GM19328 (cell line): Measurements from ENCODE around the gene OR5B12.
"Not testable (repeated sequence)": the region's sequence is repeated elsewhere in the genome, so short reads cannot be mapped to it uniquely, and the experiment has no call there.

ENCODE experiments used
- ATAC-seq: cut with Tn5 transposase; IDR thresholded peaks from one replicate; pipeline ENCODE4 v1.9.1; 2021; ENCODE audit warnings: mild to moderate bottlenecking, moderate library complexity; ENCODE audit not compliant: unreplicated experiment

The OR5B12 gene

DNA sequence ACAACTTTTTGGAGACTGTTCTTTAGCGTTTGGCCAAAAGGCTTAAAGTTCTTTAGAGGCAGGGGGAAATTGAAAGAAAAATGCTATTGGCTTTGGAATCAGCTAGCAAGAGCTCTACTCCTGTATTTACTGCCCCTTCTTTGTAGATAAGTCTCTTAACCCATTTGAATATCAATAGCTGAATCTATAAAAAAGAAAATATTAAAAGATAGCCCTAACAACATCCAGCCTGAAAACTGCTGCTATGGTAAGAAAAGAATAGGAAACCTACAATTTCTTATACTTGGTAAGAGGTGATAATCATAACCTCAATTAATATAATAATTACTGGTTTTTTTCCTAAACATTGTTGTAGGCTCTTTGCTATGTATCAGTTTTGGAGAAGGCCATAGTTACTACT lies at the start of gene OR5B12:
Gene OR5B12, minus strand, starts transcription at position 101 of the 400 bp plus-strand sequence. CDS start 2,085 bp downstream, outside the sequence.
- ATAC-seq = no peak

- ATAC-seq = no peak
Measured at GRCh38 chr11:58490827-58491226, 48.8 kb upstream of the OR5B12 start.

DNA sequence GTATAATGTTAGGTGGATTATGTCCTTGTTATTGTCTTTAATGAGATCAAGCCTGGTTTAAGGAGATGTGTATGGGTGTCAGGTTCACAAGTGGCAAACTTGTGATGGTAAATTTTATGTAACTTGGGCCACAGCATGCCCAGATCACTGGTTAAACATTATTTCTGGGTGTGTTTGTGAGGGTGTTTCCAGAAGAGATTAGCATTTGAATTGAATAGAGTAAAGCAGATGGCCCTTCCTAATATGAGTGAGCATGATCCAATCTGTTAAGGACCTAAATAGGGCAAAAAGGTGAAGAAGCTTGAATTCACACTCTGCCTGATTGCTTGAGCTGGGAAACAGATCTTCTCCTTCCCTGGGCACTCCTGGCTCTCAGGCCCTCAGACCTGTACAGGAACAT lies 45.1 kb upstream of the OR5B12 start:
- no peak for ATAC-seq

GRCh38 chr11:58485961-58486360 lies 43.9 kb upstream of the OR5B12 start:
- no peak for ATAC-seq

DNA sequence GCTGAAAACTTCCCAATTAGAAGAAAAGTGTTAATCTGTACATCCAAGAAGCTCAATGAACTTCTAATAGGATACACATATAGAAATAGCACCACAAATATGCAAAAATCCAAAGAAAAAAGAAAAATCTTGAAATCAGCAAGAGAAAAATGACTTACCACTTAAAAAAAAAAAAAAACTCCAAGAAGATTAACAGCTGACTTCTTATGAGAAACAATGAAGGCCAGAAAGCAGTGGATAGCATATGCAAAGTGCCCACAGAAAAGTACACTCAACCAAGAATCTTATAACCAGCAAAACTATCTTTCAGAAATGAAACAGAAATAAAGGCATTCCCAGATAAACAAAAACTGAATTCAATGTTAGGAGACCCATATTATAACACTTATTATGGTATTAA lies 29.9 kb upstream of the OR5B12 start:
- ATAC-seq = no peak

- ATAC-seq = no peak
Measured at GRCh38 chr11:58466293-58466692, 24.3 kb upstream of the OR5B12 start.

DNA sequence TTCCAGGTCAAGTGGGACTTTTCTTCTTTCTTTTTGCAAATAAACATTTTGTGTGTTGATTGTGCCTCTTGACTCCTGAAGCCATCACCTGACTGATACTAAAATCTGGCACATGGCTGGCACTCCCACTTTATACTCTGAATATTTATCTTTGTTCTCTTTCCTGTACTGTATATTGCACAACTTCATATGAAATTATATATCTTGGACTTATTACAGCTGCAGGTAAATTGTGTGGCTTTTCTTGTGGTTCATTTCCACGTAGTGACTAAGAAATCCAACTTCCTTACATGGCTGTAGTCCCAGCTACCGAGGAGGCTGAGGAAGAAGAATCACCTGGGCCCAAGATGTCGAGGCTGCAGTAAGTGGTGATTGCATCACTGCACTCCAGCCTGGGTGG lies 23.7 kb upstream of the OR5B12 start:
- ATAC-seq = no peak

DNA sequence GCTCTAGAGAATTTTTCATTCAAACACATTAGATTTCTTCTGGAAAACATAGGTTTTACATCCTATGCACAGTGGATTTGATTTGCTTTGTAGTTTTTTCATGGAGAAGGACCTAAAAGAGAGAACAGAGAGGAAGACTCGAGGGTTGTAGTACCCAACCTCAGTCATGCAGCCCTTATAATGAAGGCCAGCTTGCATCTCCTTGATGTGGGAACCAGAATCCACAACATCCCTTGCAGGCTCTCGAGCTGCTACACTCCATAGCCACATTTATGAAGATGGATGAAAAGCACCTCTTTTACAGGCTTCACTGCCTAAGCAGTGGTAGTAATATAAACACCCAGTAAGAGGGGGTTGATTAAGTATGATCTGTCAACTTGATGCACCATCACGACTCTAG lies 9.5 kb upstream of the OR5B12 start:
- ATAC-seq = no peak

- no peak for ATAC-seq
Measured at GRCh38 chr11:58446294-58446693, 4.3 kb upstream of the OR5B12 start.

DNA sequence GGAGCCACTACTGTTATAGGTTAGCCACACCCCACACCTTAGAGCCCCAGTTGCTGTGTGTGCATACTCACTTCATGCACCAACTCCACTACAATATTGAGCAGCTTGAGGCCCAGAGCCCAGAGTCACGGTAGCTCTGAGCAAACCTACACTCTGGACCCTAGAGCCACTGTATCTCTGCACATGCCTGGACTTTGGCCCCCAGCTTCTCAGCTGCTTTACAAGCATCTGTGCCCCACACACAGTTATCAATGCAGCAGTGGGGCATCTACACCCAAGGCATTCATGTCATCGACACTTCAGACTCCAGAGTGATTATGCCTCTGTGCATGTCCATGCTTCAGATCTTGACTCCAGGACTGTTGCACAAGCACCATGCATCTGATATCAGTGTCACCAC lies 2.3 kb upstream of the OR5B12 start:
- no peak for ATAC-seq

DNA sequence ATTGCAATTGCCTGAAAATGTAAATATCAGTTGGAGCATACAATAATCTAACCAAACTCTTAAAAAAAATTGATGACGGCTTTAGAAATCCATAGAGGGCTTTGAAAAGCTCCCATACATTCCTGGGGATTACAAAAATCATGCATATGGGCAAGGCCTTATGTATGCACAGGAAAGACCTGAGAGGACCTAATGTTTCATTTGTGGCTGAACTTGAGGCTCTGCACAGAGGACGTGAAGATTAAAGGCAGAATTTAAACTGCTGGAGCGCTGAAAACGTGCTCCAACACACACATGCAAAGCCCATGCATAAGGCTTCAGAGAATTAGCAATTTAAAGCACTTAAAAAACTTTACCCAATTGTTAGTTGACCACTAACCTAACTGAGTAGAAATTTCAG lies 3.5 kb downstream of the OR5B12 start:
- no peak for ATAC-seq

- ATAC-seq = no peak
Measured at GRCh38 chr11:58434217-58434616, 7.8 kb downstream of the OR5B12 start.

GRCh38 chr11:58433638-58434203 lies 8.3 kb downstream of the OR5B12 start:
- no peak for ATAC-seq

- no peak for ATAC-seq
Measured at GRCh38 chr11:58429273-58429672, 12.8 kb downstream of the OR5B12 start.

DNA sequence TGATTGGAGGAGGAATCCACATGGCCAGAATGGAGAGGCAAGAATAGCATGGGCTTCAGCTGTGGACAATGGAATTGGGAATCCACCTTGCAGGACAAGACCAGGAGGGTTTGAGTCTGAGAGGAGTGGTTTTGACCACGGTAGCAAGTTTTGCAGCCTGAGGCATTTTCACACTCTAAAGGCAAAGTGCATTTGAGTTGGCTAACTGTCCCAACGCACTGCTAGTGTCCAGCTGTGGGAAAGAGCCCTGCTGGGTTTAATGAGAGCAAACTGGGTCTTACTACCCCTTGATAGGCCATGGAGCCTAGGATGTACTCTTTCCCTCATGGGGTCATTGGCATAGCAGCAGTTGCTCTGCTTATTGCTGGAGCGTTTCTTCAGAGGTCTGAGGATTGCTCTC lies 14.0 kb downstream of the OR5B12 start, which contains the start of gene OR5B2:
Gene OR5B2, minus strand, starts transcription at position 101 of the 400 bp plus-strand sequence. CDS start 4,860 bp downstream, outside the sequence.
- no peak for ATAC-seq

GRCh38 chr11:58406774-58407173 lies 35.3 kb downstream of the OR5B12 start, which contains the start of gene OR5B3:
TSS of gene OR5B3 (minus strand) at chr11:58406874. CDS start at chr11:58403409, 3,465 bp downstream.
- no peak for ATAC-seq

GRCh38 chr11:58399622-58400021 lies 42.4 kb downstream of the OR5B12 start:
- ATAC-seq = not testable (repeated sequence)

GRCh38 chr11:58395581-58395980 lies 46.5 kb downstream of the OR5B12 start:
- no peak for ATAC-seq

DNA sequence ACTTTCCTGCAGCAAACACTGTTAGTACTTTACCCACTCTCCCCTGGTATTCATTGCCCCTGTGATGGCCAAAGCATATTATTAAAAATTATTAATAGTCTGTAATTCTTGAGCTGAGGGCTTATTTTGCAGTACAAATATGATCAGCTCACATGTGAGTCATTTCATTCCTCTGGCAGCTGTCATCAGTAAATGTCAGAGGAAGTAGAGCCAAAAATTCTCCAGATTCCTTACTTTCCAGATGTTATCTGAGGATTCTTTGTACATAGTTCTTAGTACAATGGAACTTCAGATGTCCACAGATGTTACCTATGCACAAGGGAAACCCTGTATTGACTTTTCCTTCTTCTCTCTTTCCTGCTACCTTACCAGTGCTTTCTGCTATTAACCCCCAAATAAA lies 47.8 kb downstream of the OR5B12 start:
- ATAC-seq = no peak

GRCh38 chr11:58392746-58393145 lies 49.3 kb downstream of the OR5B12 start:
- no peak for ATAC-seq

- no peak for ATAC-seq
Measured at GRCh38 chr11:58391879-58392278, 50.2 kb downstream of the OR5B12 start.

- no peak for ATAC-seq
Measured at GRCh38 chr11:58390551-58391063, 51.4 kb downstream of the OR5B12 start.
